Esophagus muscularis mucosa (tissue), 3 donors: ENCODE measurements around the gene CREB3L2.

Experiments
- CTCF ChIP-seq, 3 experiments: fragments of 200-600 bp in 2 of 3; fragments of 450-650 bp in 1 of 3; sonication (generic) in 2 of 3; IDR thresholded peaks; one replicate each; pipeline ENCODE4 v1.5.1; 2017 to 2019; ENCODE audit warnings: antibody characterized with exemption in 3 of 3, mild to moderate bottlenecking in 2 of 3, moderate library complexity in 1 of 3
- POLR2A ChIP-seq: fragments of 450-650 bp; IDR thresholded peaks from one replicate; pipeline ENCODE4 v1.6.1; 2017; ENCODE audit warnings: antibody characterized with exemption, moderate library complexity, mild to moderate bottlenecking, low read depth

- TF ChIP-seq CTCF (IDR thresholded peaks at IDR 0.05) (no peak), POLR2A (no peak)
These were observed 12.3 kb downstream of the CREB3L2 start for GRCh38 chr7:137989590-137989989.
